HTERT RPE-1 (cell line): ENCODE results near the gene RERGL.
"Not testable (repeated sequence)": the region's sequence is repeated elsewhere in the genome, so short reads cannot be mapped to it uniquely, and the experiment has no call there.

Source experiments
- in situ Hi-C: fragments of 300-500 bp; cut with MboI; formaldehyde crosslinking; loops from 4 replicates; pipeline ENCODE4 v1.14.3; 2020; ENCODE audit warnings: low sequenced_read_pairs

The RERGL gene, protein sequence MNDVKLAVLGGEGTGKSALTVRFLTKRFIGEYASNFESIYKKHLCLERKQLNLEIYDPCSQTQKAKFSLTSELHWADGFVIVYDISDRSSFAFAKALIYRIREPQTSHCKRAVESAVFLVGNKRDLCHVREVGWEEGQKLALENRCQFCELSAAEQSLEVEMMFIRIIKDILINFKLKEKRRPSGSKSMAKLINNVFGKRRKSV

DNA sequence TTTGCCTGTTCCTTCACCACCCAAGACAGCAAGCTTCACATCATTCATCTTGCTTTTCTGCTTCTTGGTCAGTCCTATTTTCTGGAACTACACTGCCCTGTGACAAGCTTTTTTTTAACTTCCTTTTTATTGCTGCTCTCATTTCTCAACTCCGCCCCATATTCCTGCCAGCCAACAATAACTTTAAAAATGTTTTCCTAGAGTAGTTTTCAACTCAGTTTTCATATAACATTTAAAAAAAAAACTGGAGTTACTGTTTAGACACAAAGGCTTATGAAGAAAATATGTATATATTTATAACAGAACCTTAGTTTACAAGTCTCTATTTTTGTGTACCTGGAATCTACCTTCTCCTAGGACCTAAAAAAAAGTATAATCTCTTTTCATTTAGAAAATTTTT lies at the start of gene RERGL:
RERGL (minus strand) TSS at position 101 of the 400 bp plus-strand sequence; CDS start at position 48, 53 bp downstream.
- in situ Hi-C loops: no loop called here

GRCh38 chr12:18139254-18139653 lies 49.3 kb upstream of the RERGL start:
- in situ Hi-C loops: no loop called here

DNA sequence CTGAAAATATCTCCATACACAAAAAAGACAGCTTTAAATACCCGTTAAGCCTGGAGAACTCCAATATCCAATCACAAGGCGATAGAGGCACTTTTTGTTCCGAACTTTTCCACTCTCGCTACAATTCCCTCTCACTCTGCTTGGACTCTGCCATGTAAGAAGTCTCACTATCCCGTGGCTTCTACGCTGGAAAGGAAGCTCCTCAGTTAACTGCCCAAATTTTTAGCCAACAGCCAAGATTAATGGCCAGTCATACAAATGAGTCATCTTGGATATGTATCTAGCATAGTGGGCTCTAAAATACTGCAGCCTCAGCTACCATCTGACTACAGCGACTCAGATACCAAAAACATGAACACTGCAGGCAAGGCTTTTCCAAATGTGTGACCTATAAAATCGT lies 45.5 kb upstream of the RERGL start:
- in situ Hi-C loops: no loop called here

- in situ Hi-C loops: no loop called here
Observed at GRCh38 chr12:18135086-18135485, 45.1 kb upstream of the RERGL start.

- in situ Hi-C loops: no loop called here
Observed at GRCh38 chr12:18130851-18131250, 40.9 kb upstream of the RERGL start.

GRCh38 chr12:18123707-18124106 lies 33.7 kb upstream of the RERGL start:
- in situ Hi-C loops: no loop called here

DNA sequence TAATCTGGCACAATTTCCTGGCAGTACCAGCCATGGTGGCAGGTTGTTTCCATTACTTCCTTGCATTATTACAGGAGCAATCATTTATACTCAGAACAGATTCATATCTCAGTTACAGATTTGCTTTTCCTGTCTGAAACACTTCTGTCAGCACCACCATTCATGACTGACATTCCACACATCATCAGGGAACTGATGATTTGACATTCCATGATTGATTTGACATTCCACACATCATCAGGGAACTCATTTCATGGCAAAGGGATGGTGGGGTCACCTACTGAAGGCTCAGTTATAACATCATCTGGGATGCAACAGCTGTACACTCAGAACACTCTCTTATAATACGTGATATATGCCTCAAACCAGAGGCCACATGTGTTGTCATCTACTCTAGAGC lies 30.9 kb upstream of the RERGL start:
- in situ Hi-C loops: no loop called here

GRCh38 chr12:18108611-18109010 lies 18.6 kb upstream of the RERGL start:
- in situ Hi-C loops: no loop called here

DNA sequence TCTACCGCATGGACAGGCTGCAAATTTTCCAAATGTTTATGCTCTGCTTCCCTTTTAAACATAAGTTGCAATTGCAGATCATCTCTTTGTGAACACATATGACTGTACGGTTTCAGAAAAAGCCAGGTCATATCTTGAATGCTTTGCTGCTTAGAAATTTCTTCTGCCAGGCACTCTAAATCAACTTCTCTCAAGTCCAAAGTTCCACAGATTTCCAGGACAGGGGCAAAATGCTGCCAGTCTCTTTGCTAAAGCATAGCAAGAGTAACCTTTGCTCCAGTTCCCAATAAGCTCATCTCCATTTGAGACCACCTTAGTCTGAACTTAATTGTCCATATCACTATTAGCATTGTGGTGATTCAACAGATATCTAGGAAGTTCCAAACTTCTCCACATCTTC lies 13.6 kb upstream of the RERGL start:
- in situ Hi-C loops: no loop called here

GRCh38 chr12:18101043-18101442 lies 11.1 kb upstream of the RERGL start:
- in situ Hi-C loops: no loop called here

GRCh38 chr12:18084080-18084479 lies 5.9 kb downstream of the RERGL start:
- in situ Hi-C loops: no loop called here

DNA sequence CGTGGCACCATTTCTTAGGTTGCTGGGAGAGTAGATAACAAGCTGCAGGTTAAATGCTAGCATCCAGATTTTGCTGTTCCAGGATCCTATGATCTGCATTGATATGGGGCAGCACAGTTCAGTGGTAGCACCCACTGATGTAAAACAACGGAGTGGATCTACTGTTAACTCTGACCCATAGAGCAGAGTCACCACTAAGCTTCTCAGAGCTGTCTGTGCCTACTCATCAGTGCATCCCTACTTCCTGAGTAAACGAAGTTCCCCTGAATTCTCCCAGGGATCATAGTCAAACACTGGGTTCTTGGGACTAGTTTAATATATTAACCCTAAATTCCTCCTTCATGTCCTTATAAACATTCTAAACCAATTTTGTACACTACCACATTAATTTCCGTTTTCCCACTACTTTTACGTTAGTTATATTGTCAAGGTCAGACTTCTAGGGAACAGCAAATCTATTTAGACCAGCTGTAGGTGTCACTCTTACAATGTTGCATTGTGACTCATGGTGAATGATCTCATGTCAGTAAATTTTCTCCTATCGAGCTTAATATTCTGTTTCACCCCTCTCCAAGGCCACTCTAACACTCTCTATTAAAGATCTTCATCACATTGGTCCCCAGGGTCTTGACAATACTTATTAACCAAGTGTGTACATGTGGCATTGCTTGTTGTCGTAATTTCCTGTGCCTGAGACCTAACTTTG lies 10.3 kb downstream of the RERGL start:
- in situ Hi-C loops: no loop called here

DNA sequence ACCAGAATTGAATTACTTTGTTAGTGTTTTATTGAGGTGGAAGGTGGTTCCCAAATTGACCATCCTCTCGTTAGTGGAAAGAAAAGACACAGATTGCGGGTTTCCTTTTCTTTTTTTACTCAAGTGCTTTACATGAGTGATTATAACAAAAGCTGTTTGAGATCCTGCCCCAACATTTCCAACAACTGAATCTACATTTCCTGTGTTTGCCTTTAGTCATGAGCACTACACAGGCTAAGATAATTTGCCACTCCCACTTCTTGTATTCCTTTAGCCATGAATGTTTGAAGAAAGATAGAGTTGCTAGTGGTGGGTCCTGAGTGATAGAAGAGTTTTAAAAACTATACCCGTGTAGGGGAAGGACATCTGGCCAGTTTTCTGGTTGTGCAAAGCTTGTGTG lies 16.0 kb downstream of the RERGL start:
- in situ Hi-C loops: no loop called here

DNA sequence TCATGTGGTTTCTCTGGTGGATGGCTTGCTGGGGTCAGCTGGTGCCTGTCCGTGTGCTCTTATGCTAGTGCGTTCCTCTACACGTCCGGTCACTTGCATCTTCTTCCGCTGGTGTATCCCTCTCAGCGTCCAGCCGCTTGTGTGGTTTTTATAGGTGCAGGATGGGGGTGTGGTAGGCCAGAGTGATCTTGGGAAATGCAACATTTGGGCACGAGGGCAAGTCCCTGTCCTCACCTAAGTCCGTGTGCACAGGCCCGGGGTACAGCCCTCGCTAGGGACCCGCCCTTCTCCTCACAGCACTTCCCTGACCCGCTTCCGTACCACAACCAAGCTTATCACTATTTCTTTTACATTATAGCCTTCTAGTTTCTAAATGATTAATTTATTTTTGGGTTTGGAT lies 17.3 kb downstream of the RERGL start:
- in situ Hi-C loops: no loop called here

- in situ Hi-C loops: no loop called here
Observed at GRCh38 chr12:18071336-18071735, 18.7 kb downstream of the RERGL start.

DNA sequence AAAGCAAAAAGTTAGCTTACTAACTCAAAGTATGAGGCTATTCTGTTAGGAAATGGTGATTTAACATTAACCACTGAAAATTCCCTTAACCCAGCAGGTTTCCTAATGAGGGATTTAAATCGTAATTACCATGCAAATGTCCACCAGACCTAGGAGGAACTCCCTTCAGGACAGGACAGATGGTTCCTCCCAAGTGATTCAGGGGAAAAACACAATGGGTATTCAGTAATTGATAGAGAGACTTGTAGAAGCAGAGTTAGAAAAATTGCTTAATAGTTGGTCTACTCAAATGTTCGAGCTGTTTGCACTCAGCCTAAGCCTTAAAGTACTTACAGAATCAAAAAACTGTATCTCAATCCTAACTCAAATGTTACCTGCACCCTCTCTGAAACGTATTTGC lies 21.6 kb downstream of the RERGL start:
- in situ Hi-C loops: no loop called here

GRCh38 chr12:18066666-18067065 lies 23.3 kb downstream of the RERGL start:
- in situ Hi-C loops: no loop called here

- in situ Hi-C loops: not testable (repeated sequence)
Observed at GRCh38 chr12:18062867-18063266, 27.1 kb downstream of the RERGL start.

DNA sequence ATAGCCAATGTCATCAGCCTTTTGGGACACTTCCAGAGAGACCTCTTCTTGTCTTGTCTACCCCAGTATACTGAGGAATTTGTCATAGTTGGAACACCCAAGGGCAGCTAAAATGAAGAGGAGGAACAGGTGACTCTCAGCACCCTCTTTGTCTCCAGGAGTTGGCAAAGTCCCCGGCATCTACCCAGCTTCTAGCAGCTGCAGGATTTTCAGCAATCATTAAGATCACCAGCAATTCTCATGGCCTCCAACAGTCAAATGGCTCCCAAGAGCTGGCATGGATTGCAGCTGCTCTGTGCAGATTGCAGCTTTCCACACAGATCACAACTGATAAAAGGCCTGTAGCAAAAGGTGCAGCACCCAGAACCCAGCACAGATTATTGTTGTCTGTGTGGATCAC lies 32.9 kb downstream of the RERGL start:
- in situ Hi-C loops: no loop called here

- in situ Hi-C loops: no loop called here
Observed at GRCh38 chr12:18054925-18055619, 34.9 kb downstream of the RERGL start.

DNA sequence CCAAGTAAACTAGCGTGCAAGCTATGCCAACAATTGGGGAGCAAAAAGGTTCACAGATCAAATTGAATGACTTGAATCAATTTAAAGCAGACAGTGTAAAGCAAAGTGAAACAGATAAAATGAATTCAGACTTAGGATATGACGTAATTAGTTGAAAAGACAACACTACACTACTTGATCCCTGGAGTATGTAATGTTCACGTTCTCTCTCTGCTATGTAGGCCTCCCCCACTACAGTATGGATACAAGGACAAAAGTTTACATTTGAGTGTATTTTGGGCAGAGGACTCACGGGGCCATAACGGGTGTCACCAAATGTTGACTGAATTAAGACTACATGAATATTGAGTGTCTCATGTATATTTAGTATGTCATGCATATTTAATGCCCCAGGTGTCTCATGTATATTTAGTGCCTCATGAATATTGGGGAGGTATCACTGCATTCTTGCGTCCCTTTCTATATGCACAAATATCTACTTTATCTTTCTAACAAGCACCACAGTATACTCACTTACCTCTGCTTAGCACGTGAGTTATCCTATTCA lies 44.5 kb downstream of the RERGL start:
- in situ Hi-C loops: no loop called here
